Naive B cell (primary cell): ENCODE results near the gene ARHGEF10L. TPM values are rescaled to one million over a fixed set of nuclear protein-coding genes. Genes with fewer than 3 reads are reported as not detected.

Experiments used
- ATAC-seq, 2 donors: fragments of 150-1000 bp; cut with Tn5 transposase; 2 replicates each; pipeline ENCODE4 v1.10.0; 2021; ENCODE audit warnings: low read depth in 2 of 2, mild to moderate bottlenecking in 2 of 2, moderate library complexity in 2 of 2
- DNase-seq: peaks from one replicate; pipeline ENCODE4 v3.0.0; 2022
- H3K27ac Mint-ChIP-seq, 6 donors: one replicate each; pipeline ENCODE4 v1.8.0; 2020 to 2022; ENCODE audit warnings: mild to moderate bottlenecking in 6 of 6, mixed read lengths in 6 of 6, moderate library complexity in 5 of 6, inconsistent platforms in 2 of 6
- H3K27me3 Mint-ChIP-seq, 3 donors: one replicate each; pipeline ENCODE4 v1.8.0; 2021 to 2022; ENCODE audit warnings: mixed read lengths in 3 of 3, mild to moderate bottlenecking in 1 of 3
- H3K36me3 Mint-ChIP-seq, 2 donors: one replicate each; pipeline ENCODE4 v1.8.0; 2020 to 2022; ENCODE audit warnings: mixed read lengths in 2 of 2, inconsistent platforms in 1 of 2, mild to moderate bottlenecking in 1 of 2
- H3K4me1 Mint-ChIP-seq, 3 donors: one replicate each; pipeline ENCODE4 v1.8.0; 2020 to 2022; ENCODE audit warnings: mixed read lengths in 3 of 3, inconsistent platforms in 1 of 3, mild to moderate bottlenecking in 1 of 3, moderate library complexity in 1 of 3
- H3K4me3 Mint-ChIP-seq, 8 donors: one replicate each; pipeline ENCODE4 v1.8.0; 2020 to 2022; ENCODE audit warnings: mild to moderate bottlenecking in 8 of 8, mixed read lengths in 8 of 8, moderate library complexity in 8 of 8, inconsistent platforms in 2 of 8
- H3K9me3 Mint-ChIP-seq, 7 donors: one replicate each; pipeline ENCODE4 v1.8.0; 2020 to 2022; ENCODE audit warnings: mixed read lengths in 7 of 7, mild to moderate bottlenecking in 5 of 7, inconsistent platforms in 2 of 7, moderate library complexity in 1 of 7
- polyA plus RNA-seq, 6 donors: library from polyadenylated mRNA; unstranded; fragments of 300-500 nt; fragmentation: Illumina TruSeq; gene quantifications; one replicate each; pipeline ENCODE4 v1.2.3, GENCODE V29; 2021; ENCODE audit warnings: low read depth in 6 of 6

Gene ARHGEF10L
- polyA plus RNA-seq, 6 donors from 2014 or later, result 0.13 to 0.29 (median 0.28) TPM; not detected in 3

GRCh38 chr1:17657436-17657835 lies 117.9 kb downstream of the ARHGEF10L start:
- Mint-ChIP-seq H3K4me1 (peaks cover 0 to 1% (median 0%) of the 10 kb centered on the region in 3 donors), H3K4me3 (no peak overlapping the region), H3K9me3 (no peaks in the 10 kb centered on the region), H3K27me3 (peaks cover 0 to 6% (median 0%) of the 10 kb centered on the region in 3 donors), H3K36me3 (no peaks in the 10 kb centered on the region), H3K27ac (peak overlapping the region in 1 of 6 donors; percentile 53)
- DNase-seq (no peak), ATAC-seq (no peak)

GRCh38 chr1:17658837-17659236 lies 119.3 kb downstream of the ARHGEF10L start:
- peaks cover 0 to 1% (median 0%) of the 10 kb centered on the region in 3 donors for H3K4me1 Mint-ChIP-seq
- no peaks in the 10 kb centered on the region for H3K36me3 Mint-ChIP-seq
- H3K4me3 Mint-ChIP-seq, result no peak overlapping the region
- no peak overlapping the region for H3K27ac Mint-ChIP-seq
- no peaks in the 10 kb centered on the region for H3K9me3 Mint-ChIP-seq
- peaks cover 0 to 6% (median 2%) of the 10 kb centered on the region in 3 donors for H3K27me3 Mint-ChIP-seq
- DNase-seq (no peak), ATAC-seq (no peak)

- ATAC-seq, result no peak
- DNase-seq, result peak; percentile 22
- no peak overlapping the region for H3K27ac Mint-ChIP-seq
- H3K9me3 Mint-ChIP-seq, result no peaks in the 10 kb centered on the region
- peaks cover 0 to 7% (median 6%) of the 10 kb centered on the region in 3 donors for H3K27me3 Mint-ChIP-seq
- H3K36me3 Mint-ChIP-seq, result no peaks in the 10 kb centered on the region
- peaks cover 0 to 1% (median 0%) of the 10 kb centered on the region in 3 donors for H3K4me1 Mint-ChIP-seq
- H3K4me3 Mint-ChIP-seq, result no peak overlapping the region
Observed at GRCh38 chr1:17661546-17662157, 122.2 kb downstream of the ARHGEF10L start.

GRCh38 chr1:17662296-17662695 lies 122.8 kb downstream of the ARHGEF10L start:
- DNase-seq, result no peak
- no peak overlapping the region for H3K27ac Mint-ChIP-seq
- no peak for ATAC-seq
- no peaks in the 10 kb centered on the region for H3K9me3 Mint-ChIP-seq
- no peak overlapping the region for H3K4me3 Mint-ChIP-seq
- H3K27me3 Mint-ChIP-seq, result peaks cover 0 to 7% (median 6%) of the 10 kb centered on the region in 3 donors
- H3K36me3 Mint-ChIP-seq, result no peaks in the 10 kb centered on the region
- peaks cover 0 to 1% (median 0%) of the 10 kb centered on the region in 3 donors for H3K4me1 Mint-ChIP-seq

GRCh38 chr1:17662786-17663185 lies 123.3 kb downstream of the ARHGEF10L start:
- no peaks in the 10 kb centered on the region for H3K36me3 Mint-ChIP-seq
- H3K4me3 Mint-ChIP-seq, result no peak overlapping the region
- no peaks in the 10 kb centered on the region for H3K9me3 Mint-ChIP-seq
- H3K27ac Mint-ChIP-seq, result no peak overlapping the region
- DNase-seq (no peak), ATAC-seq (no peak)
- peaks cover 0 to 7% (median 6%) of the 10 kb centered on the region in 3 donors for H3K27me3 Mint-ChIP-seq
- peaks cover 0 to 1% (median 0%) of the 10 kb centered on the region in 3 donors for H3K4me1 Mint-ChIP-seq

GRCh38 chr1:17663646-17664045 lies 124.1 kb downstream of the ARHGEF10L start:
- H3K9me3 Mint-ChIP-seq, result no peaks in the 10 kb centered on the region
- peaks cover 0 to 1% (median 0%) of the 10 kb centered on the region in 3 donors for H3K4me1 Mint-ChIP-seq
- no peak overlapping the region for H3K4me3 Mint-ChIP-seq
- H3K27me3 Mint-ChIP-seq, result peaks cover 0 to 7% (median 6%) of the 10 kb centered on the region in 3 donors
- ATAC-seq (no peak), DNase-seq (no peak)
- no peak overlapping the region for H3K27ac Mint-ChIP-seq
- H3K36me3 Mint-ChIP-seq, result no peaks in the 10 kb centered on the region

- H3K9me3 Mint-ChIP-seq, result no peaks in the 10 kb centered on the region
- DNase-seq (no peak), ATAC-seq (no peak)
- H3K27ac Mint-ChIP-seq, result no peak overlapping the region
- no peak overlapping the region for H3K4me3 Mint-ChIP-seq
- H3K27me3 Mint-ChIP-seq, result peaks cover 0 to 7% (median 6%) of the 10 kb centered on the region in 3 donors
- no peaks in the 10 kb centered on the region for H3K4me1 Mint-ChIP-seq
- H3K36me3 Mint-ChIP-seq, result no peaks in the 10 kb centered on the region
Observed at GRCh38 chr1:17664322-17664721, 124.8 kb downstream of the ARHGEF10L start.

- ATAC-seq, result no peak
- no peak for DNase-seq
- peaks cover 0 to 7% (median 6%) of the 10 kb centered on the region in 3 donors for H3K27me3 Mint-ChIP-seq
- H3K36me3 Mint-ChIP-seq, result no peaks in the 10 kb centered on the region
- H3K4me1 Mint-ChIP-seq, result no peaks in the 10 kb centered on the region
- no peak overlapping the region for H3K27ac Mint-ChIP-seq
- H3K4me3 Mint-ChIP-seq, result no peak overlapping the region
- H3K9me3 Mint-ChIP-seq, result no peaks in the 10 kb centered on the region
Observed at GRCh38 chr1:17665054-17665453, 125.6 kb downstream of the ARHGEF10L start.

- no peaks in the 10 kb centered on the region for H3K9me3 Mint-ChIP-seq
- H3K4me1 Mint-ChIP-seq, result no peaks in the 10 kb centered on the region
- ATAC-seq (no peak), DNase-seq (no peak)
- no peak overlapping the region for H3K4me3 Mint-ChIP-seq
- H3K36me3 Mint-ChIP-seq, result no peaks in the 10 kb centered on the region
- no peak overlapping the region for H3K27ac Mint-ChIP-seq
- H3K27me3 Mint-ChIP-seq, result peaks cover 0 to 7% (median 6%) of the 10 kb centered on the region in 3 donors
Observed at GRCh38 chr1:17665950-17666720, 126.6 kb downstream of the ARHGEF10L start.

- no peak for DNase-seq
- Mint-ChIP-seq H3K36me3 (no peaks in the 10 kb centered on the region), H3K27ac (peak overlapping the region in 1 of 6 donors; percentile 13), H3K4me3 (no peak overlapping the region), H3K27me3 (peaks cover 0 to 7% (median 0%) of the 10 kb centered on the region in 3 donors), H3K4me1 (peaks cover 0 to 3% (median 0%) of the 10 kb centered on the region in 3 donors), H3K9me3 (no peaks in the 10 kb centered on the region)
- ATAC-seq, result no peak
Observed at GRCh38 chr1:17667641-17668040, 128.1 kb downstream of the ARHGEF10L start.

GRCh38 chr1:17668195-17668594 lies 128.7 kb downstream of the ARHGEF10L start:
- Mint-ChIP-seq H3K4me3 (no peak overlapping the region), H3K27me3 (peaks cover 0 to 7% (median 0%) of the 10 kb centered on the region in 3 donors), H3K4me1 (peaks cover 0 to 3% (median 0%) of the 10 kb centered on the region in 3 donors), H3K9me3 (no peaks in the 10 kb centered on the region), H3K27ac (no peak overlapping the region), H3K36me3 (no peaks in the 10 kb centered on the region)
- ATAC-seq, result no peak
- no peak for DNase-seq

GRCh38 chr1:17668624-17669175 lies 129.2 kb downstream of the ARHGEF10L start:
- Mint-ChIP-seq H3K4me1 (peaks cover 0 to 3% (median 0%) of the 10 kb centered on the region in 3 donors), H3K4me3 (no peak overlapping the region), H3K27me3 (peaks cover 0 to 6% (median 0%) of the 10 kb centered on the region in 3 donors), H3K36me3 (no peaks in the 10 kb centered on the region), H3K27ac (no peak overlapping the region), H3K9me3 (no peaks in the 10 kb centered on the region)
- no peak for DNase-seq
- no peak for ATAC-seq

- Mint-ChIP-seq H3K4me1 (peaks cover 0 to 3% (median 0%) of the 10 kb centered on the region in 3 donors), H3K27me3 (peaks cover 0 to under 1% (median 0%) of the 10 kb centered on the region in 3 donors), H3K9me3 (no peaks in the 10 kb centered on the region), H3K36me3 (no peaks in the 10 kb centered on the region), H3K27ac (peak overlapping the region in 1 of 6 donors; percentile 88), H3K4me3 (no peak overlapping the region)
- no peak for DNase-seq
- ATAC-seq, result no peak
Observed at GRCh38 chr1:17669305-17669704, 129.8 kb downstream of the ARHGEF10L start.
